A549 (cell line): ENCODE measurements around the gene MYOF.

ENCODE experiments used
- CTCF ChIP-seq: fragments of >200 bp; sonication (Bioruptor Twin); formaldehyde crosslinking; IDR thresholded peaks from 3 replicates; pipeline ENCODE4 v1.5.1; 2016
- KDM1A ChIP-seq: fragments of 200-600 bp; sonication (generic); IDR thresholded peaks from 2 replicates; pipeline ENCODE4 v1.6.1; 2016; ENCODE audit warnings: low read depth, mild to moderate bottlenecking
- POLR2A ChIP-seq: IDR thresholded peaks from 2 replicates; pipeline ENCODE4 v1.6.1; 2012; ENCODE audit warnings: mild to moderate bottlenecking, low read length
- REST ChIP-seq: fragments of 200-600 bp; sonication (generic); IDR thresholded peaks from 2 replicates; pipeline ENCODE4 v1.6.1; 2016; ENCODE audit warnings: antibody characterized with exemption, mild to moderate bottlenecking, moderate library complexity
- RNF2 ChIP-seq: fragments of 200-600 bp; sonication (generic); IDR thresholded peaks from 2 replicates; pipeline ENCODE4 v1.6.1; 2016; ENCODE audit warnings: low read depth, mild to moderate bottlenecking, antibody characterized with exemption, moderate library complexity, borderline replicate concordance
- SMC3 ChIP-seq: fragments of >200 bp; sonication (Bioruptor Twin); formaldehyde crosslinking; IDR thresholded peaks from 3 replicates; pipeline ENCODE4 v1.6.1; 2018; ENCODE audit warnings: inconsistent platforms
- SREBF2 ChIP-seq: fragments of 450-650 bp; IDR thresholded peaks from 2 replicates; pipeline ENCODE4 v1.6.1; 2014; ENCODE audit warnings: mild to moderate bottlenecking, moderate library complexity

- TF ChIP-seq RNF2 (no peak), CTCF (no peak), KDM1A (no peak), REST (no peak), POLR2A (no peak), SMC3 (no peak), SREBF2 (no peak)
Measured at GRCh38 chr10:93390306-93391090, 91.6 kb downstream of the MYOF start.
